Stromal cell of bone marrow (primary cell): ENCODE data around the gene VAMP2.
"Not testable (repeated sequence)": the region's sequence is repeated elsewhere in the genome, so short reads cannot be mapped to it uniquely, and the experiment has no call there.

Source experiments
- DNase-seq: peaks from one replicate; pipeline ENCODE4 v3.0.0-alpha.2; 2012; ENCODE audit warnings: low read depth

VAMP2 gene

GRCh38 chr17:8176197-8176940 lies 13.6 kb upstream of the VAMP2 start, which contains the start of gene TMEM107:
Gene TMEM107 (minus strand): TSS chr17:8176380. CDS start chr17:8176286, 94 bp downstream.
- peak; percentile 73 for DNase-seq

- no peak for DNase-seq
These were observed 13.0 kb upstream of the VAMP2 start for GRCh38 chr17:8175795-8176196.

DNA sequence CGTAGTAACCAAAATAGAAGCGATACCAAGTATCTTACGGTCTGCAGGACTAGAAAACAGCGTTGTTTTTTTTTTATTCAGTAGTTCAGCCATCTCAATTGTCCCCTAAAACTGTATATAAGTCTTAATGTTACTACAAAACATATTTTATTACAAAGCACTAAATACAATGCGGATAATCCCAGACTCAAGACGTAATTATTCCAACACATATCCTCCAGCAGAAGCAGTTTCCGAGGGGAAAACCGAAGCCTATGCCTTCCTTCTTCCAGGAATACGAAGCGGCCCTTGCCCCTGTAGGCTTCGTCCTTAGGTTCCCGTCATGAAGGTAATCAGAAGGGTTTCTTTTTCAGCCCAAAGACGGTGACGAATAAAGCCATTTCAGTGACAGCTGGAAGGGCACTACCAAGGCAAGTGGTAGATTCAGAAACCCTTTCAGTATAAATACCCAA lies 11.1 kb upstream of the VAMP2 start:
- no peak for DNase-seq

GRCh38 chr17:8173056-8173870 lies 10.5 kb upstream of the VAMP2 start:
- DNase-seq = peak; percentile 87

- DNase-seq = not testable (repeated sequence)
These were observed 7.4 kb upstream of the VAMP2 start for GRCh38 chr17:8170186-8170585.

DNA sequence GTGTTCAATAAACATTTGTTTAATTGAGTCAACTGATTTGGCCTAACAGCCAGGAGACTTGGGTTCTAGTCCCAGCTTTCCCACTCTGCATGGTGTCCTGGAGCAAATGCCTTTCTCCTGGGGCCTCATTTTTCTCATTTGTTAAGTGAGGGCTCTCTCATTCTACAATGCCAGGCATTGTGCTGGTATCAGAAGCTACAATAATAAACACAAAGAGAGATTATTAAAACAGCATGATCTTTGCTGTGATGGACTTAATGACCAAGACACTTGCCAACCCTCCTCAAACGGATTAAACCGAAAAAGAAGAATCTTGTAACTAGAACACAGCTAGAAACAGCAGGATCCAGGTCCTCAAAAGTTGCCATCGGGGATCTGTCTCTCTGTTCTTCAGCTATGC lies 4.8 kb upstream of the VAMP2 start:
- DNase-seq = no peak

DNA sequence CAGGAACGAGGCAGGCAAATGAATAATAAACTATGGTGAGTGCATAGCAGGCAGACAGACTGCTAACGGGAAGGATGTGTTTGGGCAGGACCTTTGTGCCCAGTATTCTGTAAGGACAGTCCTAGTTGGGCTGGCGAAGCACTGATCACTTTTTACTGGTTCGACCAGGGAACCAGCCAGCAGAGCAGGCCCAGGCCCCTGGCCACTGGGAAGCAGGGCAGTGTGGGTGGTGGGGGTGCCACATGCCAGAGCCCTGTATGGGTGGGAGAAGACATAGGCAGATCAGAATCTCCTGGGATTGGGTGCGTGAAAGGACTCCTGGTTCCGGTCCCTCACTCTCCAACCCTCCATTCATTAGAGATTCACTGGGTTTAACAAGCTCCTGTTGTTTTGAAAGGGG lies 4.0 kb upstream of the VAMP2 start:
- DNase-seq = no peak

DNA sequence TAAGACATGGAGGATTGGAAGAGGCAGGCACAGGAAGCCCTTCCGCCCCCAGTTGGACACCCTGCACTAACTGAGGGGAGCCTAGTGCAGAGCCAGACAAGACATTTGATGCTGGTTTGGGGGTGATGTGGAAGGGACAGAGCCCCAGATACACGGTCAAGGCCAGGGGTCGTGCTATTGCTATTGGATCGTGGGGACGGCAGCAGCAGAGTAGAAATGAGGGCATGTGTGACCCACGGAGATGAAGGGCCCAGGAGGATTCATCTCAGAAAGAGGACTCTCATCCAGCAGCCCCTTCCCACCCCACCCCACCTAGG lies 2.0 kb upstream of the VAMP2 start:
- DNase-seq = no peak

- DNase-seq = no peak
These were observed 1.4 kb upstream of the VAMP2 start for GRCh38 chr17:8163978-8164814.

GRCh38 chr17:8162997-8163977 lies 539 bp upstream of the VAMP2 start:
- no peak for DNase-seq

DNA sequence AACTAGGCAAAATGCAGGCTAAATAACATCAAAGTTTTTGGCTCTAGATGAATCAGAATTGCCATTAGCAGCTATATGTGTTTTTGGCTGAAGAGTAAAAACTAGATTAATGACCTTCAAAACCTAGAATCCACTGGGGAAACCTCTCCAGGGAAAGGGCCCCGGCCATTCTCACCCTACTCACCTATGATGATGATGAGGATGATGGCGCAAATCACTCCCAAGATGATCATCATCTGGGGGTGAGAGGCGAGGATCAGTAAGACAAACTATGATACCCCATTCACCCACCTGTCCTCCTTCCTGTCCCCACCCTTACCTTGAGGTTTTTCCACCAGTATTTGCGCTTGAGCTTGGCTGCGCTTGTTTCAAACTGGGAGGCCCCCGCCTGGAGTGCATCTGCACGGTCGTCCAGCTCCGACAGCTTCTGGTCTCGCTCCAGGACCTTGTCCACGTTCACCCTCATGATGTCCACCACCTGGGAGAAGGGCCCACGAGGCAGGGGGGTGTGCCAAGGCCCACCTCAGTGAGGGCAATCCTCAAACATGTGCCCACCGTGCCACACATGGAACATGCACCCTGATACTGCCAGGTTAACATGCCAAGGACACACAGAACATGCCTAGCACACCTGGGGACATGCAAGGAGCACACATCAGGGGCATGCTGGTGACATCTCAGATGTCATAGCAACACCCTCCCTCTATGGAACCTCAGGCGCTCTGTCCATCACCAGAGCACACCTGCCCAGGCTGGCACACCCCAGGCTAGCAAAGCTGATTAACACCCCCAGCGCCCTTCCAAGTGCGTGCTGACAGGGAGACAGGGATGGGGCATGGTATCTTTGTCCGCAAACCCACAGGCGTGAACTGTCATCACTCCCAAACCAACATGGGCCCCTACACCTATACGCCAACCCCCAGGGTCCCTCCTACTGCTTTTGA lies 1.2 kb downstream of the VAMP2 start:
- DNase-seq = no peak

- DNase-seq = no peak
These were observed 2.0 kb downstream of the VAMP2 start for GRCh38 chr17:8160741-8161221.

DNA sequence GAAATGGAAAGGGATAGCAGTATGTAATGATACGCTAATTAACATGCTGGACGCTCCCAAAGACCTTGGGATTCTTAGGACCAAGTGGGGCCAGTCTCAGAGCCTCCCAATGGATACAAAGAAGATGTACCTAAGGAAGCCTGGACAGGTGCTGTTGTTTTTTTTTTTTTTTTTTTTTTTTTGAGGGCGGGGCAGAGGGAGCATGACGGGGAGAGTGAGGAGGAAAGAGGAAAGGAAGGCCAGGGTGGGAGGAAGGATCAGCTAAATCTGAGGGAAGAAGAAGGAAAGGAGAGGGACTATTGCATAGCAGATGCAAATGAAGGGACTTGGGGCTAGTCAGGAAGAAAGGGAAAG lies 2.5 kb downstream of the VAMP2 start:
- no peak for DNase-seq

GRCh38 chr17:8159459-8160223 lies 3.1 kb downstream of the VAMP2 start:
- DNase-seq = no peak

DNA sequence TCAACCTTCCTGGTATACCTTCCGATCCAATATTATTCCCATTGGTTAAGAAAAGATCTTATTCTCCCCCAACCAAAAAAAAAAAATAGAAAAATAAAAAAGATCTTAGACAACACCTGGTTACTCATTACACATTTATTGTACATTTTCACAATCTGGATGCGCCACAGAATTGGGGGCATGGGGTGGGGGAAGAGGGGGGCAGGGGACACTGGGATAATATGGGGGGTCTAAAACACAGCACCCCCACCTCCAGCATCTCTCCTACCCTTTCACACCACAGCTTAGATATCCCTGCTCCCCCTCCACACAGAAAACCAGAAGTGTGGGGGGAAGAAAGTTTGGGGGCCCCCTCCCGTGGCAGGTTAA lies 3.7 kb downstream of the VAMP2 start:
- no peak for DNase-seq

- peak; percentile 80 for DNase-seq
These were observed 4.3 kb downstream of the VAMP2 start for GRCh38 chr17:8158267-8159031.

- peak; percentile 100 for DNase-seq
These were observed 6.3 kb downstream of the VAMP2 start for GRCh38 chr17:8156246-8156992.

DNA sequence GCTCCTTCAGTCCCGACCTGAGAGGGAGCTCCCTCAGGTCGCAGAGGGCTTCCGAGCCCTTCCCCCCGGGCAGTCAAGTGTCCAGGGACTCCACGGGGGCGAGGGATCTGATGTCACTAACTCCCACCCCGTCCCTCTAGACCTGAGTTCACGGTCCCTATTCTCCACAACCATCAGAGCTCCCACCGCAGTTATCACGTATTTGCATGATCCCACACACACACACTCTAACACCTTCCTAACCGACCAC lies 6.8 kb downstream of the VAMP2 start:
- DNase-seq = no peak
